Endothelial cell of umbilical vein (primary cell): Measurements from ENCODE around the gene PRXL2A. TPM values are rescaled to one million over a fixed set of nuclear protein-coding genes. Genes with fewer than 3 reads are reported as not detected.
A peak's percentile ranks its signal among the peaks of the same experiment; 100 is the strongest.

Experiments
- BruUV-seq: library from RNA; stranded (reverse); fragments of 400-500 nt; replicated peaks from 2 replicates; lab custom pipeline; 2021; lab: Mats Ljungman, UMichigan
- CTCF ChIA-PET: fragments of 300-600, 350-600 bp; sonication (Branson Sonifier 250); formaldehyde crosslinking; loops from one replicate; lab custom pipeline; 2021; ENCODE audit warnings: antibody characterized with exemption, inconsistent platforms; lab: Charles Lee
- POLR2A ChIA-PET: fragments of 300-600, 350-600 bp; sonication (Branson Sonifier 250); formaldehyde crosslinking; loops from one replicate; lab custom pipeline; 2021; ENCODE audit warnings: antibody characterized with exemption, inconsistent platforms; lab: Charles Lee
- DNase-seq: peaks from one replicate; pipeline ENCODE4 v3.0.0-alpha.2; 2011; ENCODE audit warnings: low read depth, low spot score
- FAIRE-seq: peaks from 2 replicates; lab custom pipeline; 2011; peaks lifted over from hg19 to GRCh38; lab: Jason Lieb, UNC
- H2AFZ ChIP-seq: 2 replicates; pipeline ENCODE4 v1.6.0; 2012; ENCODE audit warnings: low read depth, low read length, control low read depth, inconsistent platforms
- H3K27ac ChIP-seq: 2 replicates; pipeline ENCODE4 v1.5.1; 2011; ENCODE audit warnings: low read depth, mild to moderate bottlenecking, control low read depth, low read length, moderate library complexity; ENCODE audit not compliant: insufficient read depth
- H3K27me3 ChIP-seq, 2 experiments: 2 replicates each; pipeline versions ENCODE4 v1.6.0 to v1.6.1; 2011; ENCODE audit warnings: low read length in 2 of 2, mixed read lengths in 1 of 2; ENCODE audit not compliant: control insufficient read depth in 2 of 2, insufficient read depth in 2 of 2
- H3K36me3 ChIP-seq, 2 experiments: 2 replicates in 1 of 2; 3 replicates in 1 of 2; pipeline ENCODE4 v1.5.1; 2011; ENCODE audit warnings: low read length in 2 of 2, mild to moderate bottlenecking in 1 of 2, moderate library complexity in 1 of 2; ENCODE audit not compliant: control insufficient read depth in 2 of 2, insufficient read depth in 2 of 2; ENCODE audit errors: extremely low read depth in 1 of 2
- H3K4me1 ChIP-seq: 3 replicates; pipeline ENCODE4 v1.5.1; 2011; ENCODE audit warnings: mild to moderate bottlenecking, low read length; ENCODE audit not compliant: control insufficient read depth, insufficient read depth; ENCODE audit errors: extremely low read depth
- H3K4me2 ChIP-seq: 2 replicates; pipeline ENCODE4 v1.6.1; 2011; ENCODE audit warnings: low read length, control low read depth, mixed read lengths; ENCODE audit not compliant: insufficient read depth
- H3K4me3 ChIP-seq, 3 experiments: fragments of 200-600 bp in 1 of 3; sonication (generic), shearing (Covaris generic) in 1 of 3; replicated peaks in 1 of 3; 2 replicates each; pipeline ENCODE4 v1.5.1; 2011 to 2016; ENCODE audit warnings: control low read depth in 3 of 3, low read length in 3 of 3, mild to moderate bottlenecking in 2 of 3, inconsistent platforms in 1 of 3, low read depth in 1 of 3, moderate library complexity in 1 of 3; ENCODE audit not compliant: insufficient read depth in 1 of 3
- H3K79me2 ChIP-seq: 2 replicates; pipeline ENCODE4 v1.6.0; 2012; ENCODE audit warnings: low read length, inconsistent platforms; ENCODE audit not compliant: control insufficient read depth, insufficient read depth
- H3K9ac ChIP-seq: replicated peaks from 2 replicates; pipeline ENCODE3; 2011; ENCODE audit warnings: low read length, control low read depth; ENCODE audit not compliant: insufficient read depth; ENCODE audit errors: extremely low read depth
- H3K9me1 ChIP-seq: replicated peaks from 3 replicates; pipeline ENCODE4 v1.6.0; 2011; ENCODE audit warnings: mild to moderate bottlenecking, low read length; ENCODE audit not compliant: control insufficient read depth, insufficient read depth; ENCODE audit errors: extremely low read depth
- H3K9me3 ChIP-seq: replicated peaks from 2 replicates; pipeline ENCODE4 v1.5.1; 2012; ENCODE audit warnings: low read length, inconsistent platforms; ENCODE audit not compliant: control insufficient read depth, insufficient read depth
- H4K20me1 ChIP-seq: replicated peaks from 2 replicates; pipeline ENCODE3; 2011; ENCODE audit warnings: mild to moderate bottlenecking, low read length; ENCODE audit not compliant: control insufficient read depth, insufficient read depth; ENCODE audit errors: extremely low read depth
- CTCF ChIP-seq, 2 donors: IDR thresholded peaks; 1 replicate in 1 of 2; 2 replicates in 1 of 2; pipeline ENCODE4 v1.5.1; 2011; ENCODE audit warnings: low read length in 2 of 2, mild to moderate bottlenecking in 2 of 2, moderate library complexity in 2 of 2, control low read depth in 1 of 2, inconsistent platforms in 1 of 2, low read depth in 1 of 2; ENCODE audit not compliant: insufficient read depth in 1 of 2; ENCODE audit errors: extremely low read depth in 1 of 2
- EZH2 ChIP-seq: IDR thresholded peaks from 2 replicates; pipeline ENCODE4 v1.6.1; 2012; ENCODE audit warnings: borderline replicate concordance, low read depth, mild to moderate bottlenecking, moderate library complexity, low read length, inconsistent platforms; ENCODE audit not compliant: severe bottlenecking
- FOS ChIP-seq: IDR thresholded peaks from 2 replicates; pipeline ENCODE4 v1.6.1; 2011; ENCODE audit warnings: mild to moderate bottlenecking, low read length, moderate library complexity, borderline replicate concordance; ENCODE audit not compliant: insufficient read depth
- GATA2 ChIP-seq: IDR thresholded peaks from 2 replicates; pipeline ENCODE4 v1.7.0; 2011; ENCODE audit warnings: low read depth, mild to moderate bottlenecking, moderate library complexity, mixed read lengths, low read length; ENCODE audit not compliant: insufficient read length, insufficient read depth
- JUN ChIP-seq: IDR thresholded peaks from 2 replicates; pipeline ENCODE4 v1.6.1; 2011; ENCODE audit warnings: borderline replicate concordance, low read depth; ENCODE audit not compliant: insufficient read length, insufficient read depth
- MAX ChIP-seq: IDR thresholded peaks from 2 replicates; pipeline ENCODE4 v1.6.1; 2011; ENCODE audit not compliant: insufficient read depth, insufficient read length
- MYC ChIP-seq: IDR thresholded peaks from one replicate; pipeline ENCODE4 v1.6.1; 2011; ENCODE audit warnings: mild to moderate bottlenecking, low read depth, low read length
- POLR2A ChIP-seq: IDR thresholded peaks from 2 replicates; pipeline ENCODE4 v1.6.1; 2012; ENCODE audit warnings: low read depth, mild to moderate bottlenecking, control low read depth, low read length
- POLR2AphosphoS5 ChIP-seq: IDR thresholded peaks from 2 replicates; pipeline ENCODE4 v1.6.1; 2012; ENCODE audit warnings: low read depth, mild to moderate bottlenecking, control low read depth, low read length, moderate library complexity; ENCODE audit not compliant: insufficient read depth
- dilution Hi-C: fragments of 300-500 bp; cut with MboI; formaldehyde crosslinking; loops from one replicate; pipeline ENCODE4 v1.15.0; 2019; ENCODE audit warnings: low sequenced_read_pairs; ENCODE audit not compliant: extremely low pct_ligation_motif_present
- intact Hi-C: fragments of 100-400 bp; cut with micrococcal nuclease; formaldehyde crosslinking; loops from one replicate; pipeline ENCODE4 v1.10.0; 2022
- polyA plus RNA-seq, 4 experiments: library from polyadenylated mRNA; depleted of rRNA in 3 of 4; stranded (reverse) in 3 of 4; unstranded in 1 of 4; fragments of >200 nt; gene quantifications; 2 replicates each; pipeline versions ENCODE4 v1.2.1 to v1.2.3, GENCODE V29; 2011 to 2012; ENCODE audit warnings: missing spikeins in 1 of 4
- total RNA-seq: library from RNA; stranded (reverse); gene quantifications from 2 replicates; pipeline ENCODE4 v1.2.3, GENCODE V29; 2021

Gene PRXL2A
- total and polyA plus RNA-seq, 2 donors (not counting 3 experiments of a cell fraction or from before 2014, with no cell fraction given): 113 to 321 TPM

- DNase-seq: peak; percentile 97
- peaks cover 75% of the 10 kb centered on the region for H3K79me2 ChIP-seq
- no TSS peak for BruUV-seq
- dilution Hi-C loops: no loop called here
- POLR2A ChIA-PET: no interaction called here
- no peaks in the 10 kb centered on the region for H3K27me3 ChIP-seq
- H3K4me3 ChIP-seq: peak overlapping the region in 1 of 3 experiments; percentile 2
- H3K9me1 ChIP-seq: no peaks in the 10 kb centered on the region
- H3K4me2 ChIP-seq: peak overlapping the region; percentile 77
- peaks cover 73% of the 10 kb centered on the region for H3K4me1 ChIP-seq
- peaks cover 0 to 4% of the 10 kb centered on the region in 2 experiments for H3K36me3 ChIP-seq
- no peaks in the 10 kb centered on the region for H3K9me3 ChIP-seq
- H3K9ac ChIP-seq: peak overlapping the region; percentile 78
- CTCF ChIA-PET: interaction anchor here (1.5 to 3.3 kb wide), 8 partner anchors 10 to 250 kb away, joined by 3 to 29 read pairs (median 7); no protein-coding TSS in a partner anchor
- TF ChIP-seq POLR2AphosphoS5 (peak; percentile 81), CTCF (IDR thresholded peaks at IDR 0.05; ENCODE audit: extremely low read depth in 1 of 2, insufficient read depth in 1 of 2, low read depth in 1 of 2, low read length in 2 of 2) (no peak), GATA2 (peak; percentile 45), MAX (no peak), MYC (peak; percentile 23), FOS (peak; percentile 66), JUN (peak; percentile 17), POLR2A (peak; percentile 61), EZH2 (no peak)
- H4K20me1 ChIP-seq: no peaks in the 10 kb centered on the region
- intact Hi-C loops: loop anchor here (1.0 to 5.0 kb wide), 2 partner anchors 31 to 210 kb away; no protein-coding TSS in a partner anchor
- H3K27ac ChIP-seq: peak overlapping the region; percentile 93
- no peak overlapping the region for H2AFZ ChIP-seq
- FAIRE-seq: peak; percentile 91
Observed at GRCh38 chr10:80412486-80412885, 4.1 kb downstream of the PRXL2A start.
